Measurements from ENCODE around the gene ALDH3B1. TPM values are rescaled to one million over a fixed set of nuclear protein-coding genes. Genes with fewer than 3 reads are reported as not detected.

Gene ALDH3B1
- total RNA-seq, 1 donor, result 20.8 TPM

DNA sequence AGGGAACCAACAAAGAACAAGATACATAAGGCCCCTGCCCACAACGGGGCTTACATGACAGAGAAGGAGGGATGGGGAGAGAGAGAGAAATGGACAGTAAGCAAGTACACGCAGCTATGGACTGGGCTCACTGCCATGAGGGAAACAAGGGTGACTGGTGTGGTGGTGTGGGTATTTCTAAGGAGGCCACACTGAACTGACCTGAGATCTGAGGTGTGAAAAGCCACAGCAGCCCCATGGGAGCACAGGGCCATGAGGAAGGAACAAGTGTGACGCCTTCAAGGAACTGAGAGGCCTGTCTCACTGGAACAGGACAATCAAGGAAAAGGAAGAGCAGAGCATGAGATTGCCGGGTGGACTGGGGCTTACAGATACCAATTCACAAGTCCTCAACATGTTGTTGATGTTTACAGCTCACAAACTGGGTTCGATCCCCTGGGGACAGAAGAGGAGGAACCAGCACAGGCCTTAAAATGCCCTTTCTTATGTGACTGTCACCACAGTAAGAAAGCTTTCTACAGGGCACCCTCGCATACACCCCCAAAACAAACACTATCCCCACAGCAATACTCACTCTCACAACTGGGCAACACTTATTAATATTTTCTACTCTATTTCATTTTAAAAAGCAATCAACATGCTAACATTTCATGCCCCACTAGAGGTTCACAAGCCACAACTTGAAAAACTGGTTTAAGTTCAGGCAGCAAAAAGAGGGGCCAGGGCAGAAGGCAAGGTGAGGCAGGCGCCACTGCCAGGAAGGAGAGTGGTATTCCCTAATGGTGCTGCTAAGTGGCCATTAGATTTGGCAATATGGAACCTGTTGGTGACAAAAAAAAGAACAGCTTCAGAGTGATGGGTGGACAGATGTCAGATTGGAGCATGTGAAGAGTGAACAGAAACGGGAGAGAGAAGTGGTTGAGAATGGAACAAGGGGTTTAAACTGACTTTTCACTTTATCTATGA is 67.8 kb downstream of the ALDH3B1 start:
- no peak for DNase-seq (ENCODE audit: low read depth)
- TF ChIP-seq, protein P1, sequence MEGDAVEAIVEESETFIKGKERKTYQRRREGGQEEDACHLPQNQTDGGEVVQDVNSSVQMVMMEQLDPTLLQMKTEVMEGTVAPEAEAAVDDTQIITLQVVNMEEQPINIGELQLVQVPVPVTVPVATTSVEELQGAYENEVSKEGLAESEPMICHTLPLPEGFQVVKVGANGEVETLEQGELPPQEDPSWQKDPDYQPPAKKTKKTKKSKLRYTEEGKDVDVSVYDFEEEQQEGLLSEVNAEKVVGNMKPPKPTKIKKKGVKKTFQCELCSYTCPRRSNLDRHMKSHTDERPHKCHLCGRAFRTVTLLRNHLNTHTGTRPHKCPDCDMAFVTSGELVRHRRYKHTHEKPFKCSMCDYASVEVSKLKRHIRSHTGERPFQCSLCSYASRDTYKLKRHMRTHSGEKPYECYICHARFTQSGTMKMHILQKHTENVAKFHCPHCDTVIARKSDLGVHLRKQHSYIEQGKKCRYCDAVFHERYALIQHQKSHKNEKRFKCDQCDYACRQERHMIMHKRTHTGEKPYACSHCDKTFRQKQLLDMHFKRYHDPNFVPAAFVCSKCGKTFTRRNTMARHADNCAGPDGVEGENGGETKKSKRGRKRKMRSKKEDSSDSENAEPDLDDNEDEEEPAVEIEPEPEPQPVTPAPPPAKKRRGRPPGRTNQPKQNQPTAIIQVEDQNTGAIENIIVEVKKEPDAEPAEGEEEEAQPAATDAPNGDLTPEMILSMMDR (IDR thresholded peaks at IDR 0.05; ENCODE audit: insufficient read depth, low read length), result no peak

More for the DNA sequence above, 67.8 kb downstream of the ALDH3B1 start:
- no peak overlapping the region for H3K4me3 ChIP-seq (ENCODE audit: low read depth, low read length)

Small RNA genes lying within 50 kb of the gene (small RNA-seq; reads per million reads assigned to genes)
- gene MIR6753, result not detected

Other genes starting within 250 kb of the ALDH3B1 start
- 7.4 and 17.2 TPM in 2 replicates for gene UNC93B1, start 6.2 kb upstream of the ALDH3B1 start, total RNA-seq (ENCODE audit: low replicate concordance)
- gene NDUFS8, start 20.4 kb downstream of the ALDH3B1 start, total RNA-seq (ENCODE audit: low replicate concordance), result 56.8 and 66.1 TPM in 2 replicates
- 75.1 and 76.0 TPM in 2 replicates for gene TCIRG1, start 28.7 kb downstream of the ALDH3B1 start, total RNA-seq (ENCODE audit: low replicate concordance)
- 5.2 and 8.3 TPM in 2 replicates for gene CHKA, start 111.1 kb downstream of the ALDH3B1 start, total RNA-seq (ENCODE audit: low replicate concordance)
- 20.1 and 43.4 TPM in 2 replicates for gene KMT5B, start 203.0 kb downstream of the ALDH3B1 start, total RNA-seq (ENCODE audit: low replicate concordance)

All from fibroblast of the aortic adventitia (primary cell).